T47D (cell line): ENCODE results near the gene SLC23A2.

Experiments
- DNase-seq, 2 experiments: peaks; one replicate each; pipeline versions ENCODE4 v3.0.0 to v3.0.0-alpha.2; 2011 to 2012; ENCODE audit warnings: low read depth in 1 of 2, low spot score in 1 of 2
- JUND ChIP-seq: IDR thresholded peaks from 2 replicates; pipeline ENCODE4 v1.6.1; 2012; ENCODE audit warnings: low read depth
- in situ Hi-C: cut with HindIII; loops from 2 replicates; pipeline ENCODE4 v1.10.0; 2016; ENCODE audit warnings: low sequenced_read_pairs, low pct_unique_long_range_greater_than_20kb

SLC23A2 gene

GRCh38 chr20:4951299-4951698 is 50.0 kb downstream of the SLC23A2 start:
- TF ChIP-seq JUND: no peak
- DNase-seq: no peak
- in situ Hi-C loops: no loop called here

DNA sequence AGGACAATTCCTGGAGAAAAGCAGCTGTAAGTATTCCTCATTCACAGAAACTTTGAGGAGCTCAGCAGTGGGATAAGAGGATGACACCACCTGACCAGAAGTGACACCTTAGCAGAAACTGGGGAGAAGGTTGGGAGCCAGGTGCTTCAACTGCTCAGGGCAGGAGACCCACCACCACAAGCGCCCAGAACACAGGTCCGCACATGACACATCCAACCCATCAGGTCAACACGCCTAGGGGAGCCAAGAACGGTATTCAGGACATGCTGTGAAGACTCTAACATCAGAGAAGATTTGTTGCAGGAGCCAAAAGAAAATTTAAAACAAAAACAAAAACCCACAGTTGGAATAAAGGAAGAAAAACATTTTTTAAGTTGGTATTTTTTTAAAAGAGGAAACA is 50.5 kb downstream of the SLC23A2 start:
- no peak for TF ChIP-seq JUND
- no peak for DNase-seq
- in situ Hi-C loops: no loop called here

DNA sequence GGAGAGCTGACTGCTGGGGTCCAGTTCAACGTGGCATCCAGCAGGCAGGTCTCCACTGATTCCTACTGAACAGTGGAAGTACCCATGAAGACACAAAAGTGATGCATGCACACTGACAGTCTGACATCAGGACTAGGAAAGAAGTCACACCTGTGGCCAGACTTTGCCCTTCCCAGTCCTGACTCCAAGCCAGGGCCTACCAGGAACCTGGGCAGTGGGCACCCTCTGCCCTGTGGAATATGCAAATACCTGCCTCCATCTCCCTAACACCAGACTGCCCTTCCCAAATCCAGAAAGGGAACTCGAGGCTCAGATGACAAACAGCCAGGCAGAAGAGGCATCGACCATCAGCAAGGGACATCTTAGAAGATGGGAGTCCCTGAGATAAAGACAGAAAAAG is 50.9 kb downstream of the SLC23A2 start:
- no peak for TF ChIP-seq JUND
- no peak for DNase-seq
- in situ Hi-C loops: no loop called here

- in situ Hi-C loops: no loop called here
- no peak for TF ChIP-seq JUND
- DNase-seq: peak; percentile 55 to 71
Observed at GRCh38 chr20:4949833-4950178, 51.5 kb downstream of the SLC23A2 start.

- no peak for TF ChIP-seq JUND
- in situ Hi-C loops: no loop called here
- no peak for DNase-seq
Observed at GRCh38 chr20:4947817-4948559, 53.3 kb downstream of the SLC23A2 start.

DNA sequence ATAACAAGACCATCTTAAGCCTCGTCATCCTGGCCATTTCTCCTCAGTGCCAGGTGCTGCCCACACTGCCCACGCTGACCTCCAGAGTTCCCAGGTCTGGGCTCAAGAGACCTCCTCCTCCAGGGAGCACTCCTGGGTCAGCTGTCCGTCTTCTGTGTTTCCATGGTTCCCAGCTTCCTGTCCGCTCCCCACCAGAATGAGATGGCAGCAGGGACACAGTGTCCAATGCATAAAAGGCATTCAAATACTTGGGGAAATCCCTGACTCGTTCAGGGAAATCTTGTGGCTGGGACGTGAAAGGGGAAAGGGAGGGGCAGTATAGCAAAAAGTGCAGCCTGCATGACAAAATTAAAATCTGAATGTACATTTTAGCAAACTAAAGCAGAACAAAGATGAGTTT is 54.3 kb downstream of the SLC23A2 start:
- no peak for TF ChIP-seq JUND
- in situ Hi-C loops: no loop called here
- DNase-seq: no peak

DNA sequence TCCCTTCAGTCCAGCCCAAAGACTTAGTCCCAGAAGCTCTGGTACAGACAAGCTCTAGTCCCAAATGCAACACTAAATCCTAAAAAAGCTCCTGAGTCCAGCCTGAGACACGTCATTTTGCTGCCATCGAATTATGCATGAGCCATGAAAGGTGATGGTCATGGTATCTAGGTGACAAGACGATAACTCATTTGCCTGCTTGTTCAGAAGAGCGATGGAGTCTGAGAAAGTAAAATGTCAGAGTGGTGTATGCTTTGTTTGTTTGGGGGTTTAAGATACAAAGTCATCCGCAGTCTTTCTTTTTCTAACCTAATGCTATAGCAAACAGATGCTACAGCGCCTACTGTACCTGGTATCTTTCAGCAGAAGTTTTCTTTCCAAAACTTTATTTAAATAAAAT is 54.7 kb downstream of the SLC23A2 start:
- in situ Hi-C loops: no loop called here
- no peak for DNase-seq
- TF ChIP-seq JUND: no peak

DNA sequence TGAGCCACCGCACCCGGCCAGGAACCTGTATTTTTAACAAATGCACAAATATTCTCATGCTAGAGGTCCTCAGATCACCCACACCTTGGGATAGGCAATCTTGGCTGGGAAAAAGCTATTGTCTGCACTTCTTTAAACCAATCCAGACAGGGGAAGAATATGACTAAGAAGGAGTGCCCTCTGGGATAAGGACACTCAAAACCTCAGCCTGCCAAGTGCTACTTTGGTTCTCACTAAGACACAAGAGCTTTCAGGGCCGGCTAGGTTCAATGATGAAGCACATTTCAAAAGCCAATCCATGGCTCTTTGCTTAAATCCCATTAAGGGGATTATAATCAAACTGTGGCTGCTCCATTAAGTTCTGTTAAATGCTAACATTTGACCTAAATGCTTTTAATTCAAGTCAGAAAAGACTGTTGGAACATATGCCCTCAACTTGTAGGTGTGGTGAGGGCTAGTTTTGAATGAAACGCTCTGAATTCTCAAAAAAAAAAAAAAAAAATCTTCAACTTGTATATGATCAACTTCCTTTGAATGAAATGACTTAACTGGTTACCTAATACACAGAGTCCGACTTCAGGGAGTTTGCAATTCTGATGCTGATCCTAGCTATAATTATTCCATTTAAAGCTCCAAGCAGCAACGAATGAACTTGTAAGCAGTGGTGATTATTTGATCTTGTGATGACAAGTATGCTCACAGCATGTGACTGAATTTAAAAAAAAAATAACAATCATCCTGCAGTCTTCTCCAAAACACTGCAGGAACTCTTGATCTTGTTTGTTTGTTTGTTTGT is 56.6 kb downstream of the SLC23A2 start:
- no peak for DNase-seq
- in situ Hi-C loops: no loop called here
- TF ChIP-seq JUND: no peak

DNA sequence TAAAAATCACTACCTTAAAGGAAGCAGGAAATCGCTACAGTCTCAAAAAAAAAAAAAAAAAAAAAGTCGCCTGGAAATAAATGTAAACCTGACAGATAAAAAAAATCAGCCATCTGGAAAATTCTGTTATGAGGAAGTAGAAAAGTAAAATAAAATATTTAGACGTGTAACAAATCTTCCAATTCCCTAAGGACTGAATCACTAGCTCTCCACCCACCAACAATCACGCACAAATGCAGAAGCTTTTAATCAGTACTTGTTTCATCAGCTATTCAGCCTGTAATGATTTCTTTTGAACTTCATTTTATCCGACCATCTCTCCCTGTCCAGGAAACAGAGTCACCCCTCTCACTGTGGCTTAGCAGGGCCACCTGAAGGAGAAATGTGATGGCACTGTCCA is 59.0 kb downstream of the SLC23A2 start:
- TF ChIP-seq JUND: no peak
- in situ Hi-C loops: no loop called here
- no peak for DNase-seq

DNA sequence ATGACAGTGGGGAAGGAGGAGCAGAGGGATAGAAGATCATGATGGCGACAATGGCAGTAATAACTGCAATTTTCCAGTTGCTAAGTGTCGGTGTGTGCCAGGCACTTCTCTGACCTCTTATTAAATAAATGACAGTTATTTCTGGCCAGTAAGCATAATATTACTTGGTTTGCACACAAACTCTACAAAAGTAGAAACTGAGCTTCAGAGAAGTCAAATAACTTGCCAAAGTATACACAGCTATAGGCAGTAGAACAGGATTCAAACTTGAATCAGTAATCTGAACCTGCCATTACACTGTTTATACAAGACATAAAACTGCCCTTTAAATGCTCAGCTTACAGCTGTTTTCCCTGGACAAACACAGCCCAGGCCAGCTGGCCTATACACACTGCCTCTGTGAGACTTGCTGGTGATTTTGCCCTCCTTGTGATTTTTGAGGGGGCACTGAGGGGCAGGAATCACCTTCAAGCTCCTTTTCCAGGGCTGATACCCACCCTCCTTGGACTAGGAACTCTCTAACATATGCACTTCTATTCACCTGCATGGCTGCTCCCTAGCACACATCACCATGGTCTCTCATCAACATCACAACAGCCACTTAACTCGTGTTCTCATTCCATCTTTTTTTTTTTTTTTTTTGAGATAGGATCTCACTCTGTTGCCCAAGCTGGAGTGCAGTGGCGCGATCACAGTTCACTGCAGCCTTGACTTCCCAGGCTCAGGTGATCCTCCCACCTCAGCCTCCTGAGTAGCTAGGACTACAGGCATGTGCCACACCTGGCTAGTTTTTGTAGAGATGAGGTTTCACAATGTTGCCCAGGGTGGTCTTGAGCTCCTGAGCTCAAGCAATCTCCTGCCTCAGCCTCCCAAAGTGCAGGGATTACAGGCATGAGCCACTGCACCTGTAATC is 63.6 kb downstream of the SLC23A2 start:
- peak; percentile 26 to 81 for DNase-seq
- in situ Hi-C loops: no loop called here

GRCh38 chr20:4936851-4937406 is 64.4 kb downstream of the SLC23A2 start:
- in situ Hi-C loops: no loop called here
- no peak for TF ChIP-seq JUND
- no peak for DNase-seq

More for the DNA sequence above, 63.6 kb downstream of the SLC23A2 start:
- TF ChIP-seq JUND: no peak

GRCh38 chr20:4936392-4936850 is 64.9 kb downstream of the SLC23A2 start:
- DNase-seq: no peak
- in situ Hi-C loops: no loop called here
- no peak for TF ChIP-seq JUND
